Fibroblast of villous mesenchyme (primary cell): Measurements from ENCODE around the gene AIF1L. TPM values are rescaled to one million over a fixed set of nuclear protein-coding genes. Genes with fewer than 3 reads are reported as not detected.

Source experiments
- DNase-seq: peaks from one replicate; pipeline ENCODE4 v3.0.0-alpha.2; 2010; ENCODE audit warnings: low read depth
- H3K4me3 ChIP-seq: 2 replicates; pipeline ENCODE4 v1.5.1; 2011; ENCODE audit warnings: low read depth, mild to moderate bottlenecking, low read length
- CTCF ChIP-seq: IDR thresholded peaks from 2 replicates; pipeline ENCODE4 v1.5.1; 2012; ENCODE audit warnings: low read depth, mild to moderate bottlenecking, low read length; ENCODE audit not compliant: insufficient read depth
- total RNA-seq: library from RNA; depleted of rRNA; stranded (reverse); fragments of >200 nt; gene quantifications from 2 replicates; pipeline ENCODE4 v1.2.3, GENCODE V29; 2012

AIF1L gene
- total RNA-seq, 1 donor: 0.43 TPM

GRCh38 chr9:131116281-131117120 lies 20.2 kb downstream of the AIF1L start:
- TF ChIP-seq CTCF: no peak
- no peak overlapping the region for H3K4me3 ChIP-seq
- no peak for DNase-seq

GRCh38 chr9:131117121-131117761 lies 20.9 kb downstream of the AIF1L start:
- no peak overlapping the region for H3K4me3 ChIP-seq
- no peak for TF ChIP-seq CTCF
- no peak for DNase-seq

- H3K4me3 ChIP-seq: no peak overlapping the region
- no peak for DNase-seq
- TF ChIP-seq CTCF: no peak
Measured at GRCh38 chr9:131117762-131118145, 21.4 kb downstream of the AIF1L start.

- DNase-seq: no peak
- TF ChIP-seq CTCF: no peak
- H3K4me3 ChIP-seq: no peak overlapping the region
Measured at GRCh38 chr9:131119600-131119999, 23.3 kb downstream of the AIF1L start.

GRCh38 chr9:131120620-131121228 lies 24.4 kb downstream of the AIF1L start:
- H3K4me3 ChIP-seq: no peak overlapping the region
- DNase-seq: no peak
- no peak for TF ChIP-seq CTCF

GRCh38 chr9:131121346-131121745 lies 25.0 kb downstream of the AIF1L start:
- no peak overlapping the region for H3K4me3 ChIP-seq
- no peak for DNase-seq
- no peak for TF ChIP-seq CTCF
